Measurements from ENCODE around the gene RYK.
"Not testable (repeated sequence)": the region's sequence is repeated elsewhere in the genome, so short reads cannot be mapped to it uniquely, and the experiment has no call there.

GRCh38 chr3:134275110-134275509, 24.5 kb upstream of the RYK start:
- TF ChIP-seq CTCF (conservative IDR thresholded peaks at IDR 0.05 in 1 of 2, IDR thresholded peaks at IDR 0.05 in 1 of 2; ENCODE audit: low read depth in 1 of 2, low read length in 2 of 2); EZH2 (IDR thresholded peaks at IDR 0.05; ENCODE audit: low read length, missing control alignments): not testable (repeated sequence)
